Neural cell (in vitro differentiated cells): ENCODE results near the gene TSFM. TPM values are rescaled to one million over a fixed set of nuclear protein-coding genes. Genes with fewer than 3 reads are reported as not detected.

Experiments used
- H2AFZ ChIP-seq: fragments of 200-600, 300-800 bp; sonication (generic), shearing (Covaris generic); 2 replicates; pipeline ENCODE4 v1.6.0; 2014; ENCODE audit warnings: low read depth, mild to moderate bottlenecking, antibody characterized with exemption, low read length, moderate library complexity
- H3F3A ChIP-seq: fragments of 200-600 bp; shearing (Covaris generic); 2 replicates; pipeline ENCODE4 v1.6.1; 2016; ENCODE audit warnings: mild to moderate bottlenecking, moderate library complexity, mixed read lengths, antibody characterized with exemption, low read length; ENCODE audit not compliant: insufficient read depth, poor library complexity, severe bottlenecking
- H3K27ac ChIP-seq: fragments of 200-600, 300-800 bp; sonication (generic), shearing (Covaris generic); 2 replicates; pipeline ENCODE4 v1.5.1; 2014; ENCODE audit warnings: mild to moderate bottlenecking, low read length, moderate library complexity
- H3K27me3 ChIP-seq: fragments of 300-800, 200-600 bp; sonication (generic), shearing (Covaris generic); 2 replicates; pipeline ENCODE4 v1.6.0; 2014; ENCODE audit warnings: mild to moderate bottlenecking, low read depth, low read length, moderate library complexity; ENCODE audit not compliant: insufficient read depth
- H3K36me3 ChIP-seq: fragments of 300-800, 200-600 bp; sonication (generic), shearing (Covaris generic); 2 replicates; pipeline ENCODE4 v1.5.1; 2014; ENCODE audit warnings: mild to moderate bottlenecking, antibody characterized with exemption, low read length, moderate library complexity; ENCODE audit not compliant: insufficient read depth
- H3K4me2 ChIP-seq: fragments of 300-800, 200-600 bp; sonication (generic), shearing (Covaris generic); 2 replicates; pipeline ENCODE4 v1.6.0; 2014; ENCODE audit warnings: mild to moderate bottlenecking, low read length
- H3K4me3 ChIP-seq: fragments of 300-800, 200-600 bp; sonication (generic), shearing (Covaris generic); 2 replicates; pipeline ENCODE4 v1.5.1; 2014; ENCODE audit warnings: mild to moderate bottlenecking, low read length, moderate library complexity
- H3K79me2 ChIP-seq: fragments of 200-600 bp; shearing (Covaris generic); replicated peaks from 2 replicates; pipeline ENCODE4 v1.6.0; 2014; ENCODE audit warnings: mild to moderate bottlenecking, low read length, moderate library complexity; ENCODE audit not compliant: insufficient read depth
- H3K9ac ChIP-seq: fragments of 300-800, 200-600 bp; sonication (generic), shearing (Covaris generic); 2 replicates; pipeline ENCODE4 v1.6.1; 2016; ENCODE audit warnings: mild to moderate bottlenecking, low read length, mixed read lengths
- H3K9me2 ChIP-seq: fragments of 200-600 bp; shearing (Covaris generic); 2 replicates; pipeline ENCODE4 v1.6.1; 2016; ENCODE audit warnings: mild to moderate bottlenecking, low read length, mixed read lengths; ENCODE audit not compliant: insufficient read depth
- H3K9me3 ChIP-seq: fragments of 200-600, 300-800 bp; sonication (generic), shearing (Covaris generic); 2 replicates; pipeline ENCODE4 v1.6.1; 2016; ENCODE audit warnings: mild to moderate bottlenecking, mixed run types, low read length, moderate library complexity, mixed read lengths
- H4K20me1 ChIP-seq: fragments of 200-600 bp; shearing (Covaris generic); 2 replicates; pipeline ENCODE4 v1.6.1; 2016; ENCODE audit warnings: mild to moderate bottlenecking, mixed run types; ENCODE audit not compliant: insufficient read depth
- EP300 ChIP-seq: fragments of 450-650 bp; conservative IDR thresholded peaks from 2 replicates; pipeline ENCODE4 v1.6.1; 2014; ENCODE audit warnings: antibody characterized with exemption, mild to moderate bottlenecking, moderate library complexity; ENCODE audit not compliant: poor library complexity, severe bottlenecking
- EZH2 ChIP-seq: fragments of 200-600, 300-800 bp; shearing (Covaris generic), sonication (generic); IDR thresholded peaks from 2 replicates; pipeline ENCODE4 v1.6.1; 2014; ENCODE audit warnings: antibody characterized with exemption, low read length, borderline replicate concordance, mild to moderate bottlenecking; ENCODE audit not compliant: insufficient read depth, poor library complexity, severe bottlenecking
- MXI1 ChIP-seq: fragments of 450-650 bp; conservative IDR thresholded peaks from 2 replicates; pipeline ENCODE4 v1.6.1; 2014; ENCODE audit warnings: antibody characterized with exemption, mild to moderate bottlenecking; ENCODE audit not compliant: poor library complexity, severe bottlenecking
- POLR2AphosphoS5 ChIP-seq: IDR thresholded peaks from 2 replicates; pipeline ENCODE4 v1.6.1; 2012
- RAD21 ChIP-seq: fragments of 450-650 bp; conservative IDR thresholded peaks from 2 replicates; pipeline ENCODE4 v1.6.1; 2014; ENCODE audit warnings: antibody characterized with exemption, mild to moderate bottlenecking, moderate library complexity
- SMC3 ChIP-seq: fragments of 450-650 bp; conservative IDR thresholded peaks from 2 replicates; pipeline ENCODE4 v1.6.1; 2014; ENCODE audit warnings: antibody characterized with exemption, mild to moderate bottlenecking, moderate library complexity; ENCODE audit not compliant: poor library complexity
- TAF1 ChIP-seq: IDR thresholded peaks from 2 replicates; pipeline ENCODE4 v1.6.1; 2012; ENCODE audit warnings: low read depth
- polyA plus RNA-seq: library from polyadenylated mRNA; depleted of rRNA; stranded (reverse); fragments of >200 nt; gene quantifications from 2 replicates; pipeline ENCODE4 v1.2.3, GENCODE V29; 2014
- TF ChIP-seq, protein P1 (sequence below): IDR thresholded peaks from 2 replicates; pipeline ENCODE4 v1.6.1; 2012; ENCODE audit warnings: borderline replicate concordance
- TF ChIP-seq, protein P2 (sequence below): fragments of 450-650 bp; IDR thresholded peaks from 2 replicates; pipeline ENCODE4 v1.5.1; 2014; ENCODE audit warnings: antibody characterized with exemption, mild to moderate bottlenecking, moderate library complexity; ENCODE audit not compliant: poor library complexity, severe bottlenecking

The TSFM gene
- polyA plus RNA-seq, 1 donor from 2014 or later = 37.8 TPM

DNA sequence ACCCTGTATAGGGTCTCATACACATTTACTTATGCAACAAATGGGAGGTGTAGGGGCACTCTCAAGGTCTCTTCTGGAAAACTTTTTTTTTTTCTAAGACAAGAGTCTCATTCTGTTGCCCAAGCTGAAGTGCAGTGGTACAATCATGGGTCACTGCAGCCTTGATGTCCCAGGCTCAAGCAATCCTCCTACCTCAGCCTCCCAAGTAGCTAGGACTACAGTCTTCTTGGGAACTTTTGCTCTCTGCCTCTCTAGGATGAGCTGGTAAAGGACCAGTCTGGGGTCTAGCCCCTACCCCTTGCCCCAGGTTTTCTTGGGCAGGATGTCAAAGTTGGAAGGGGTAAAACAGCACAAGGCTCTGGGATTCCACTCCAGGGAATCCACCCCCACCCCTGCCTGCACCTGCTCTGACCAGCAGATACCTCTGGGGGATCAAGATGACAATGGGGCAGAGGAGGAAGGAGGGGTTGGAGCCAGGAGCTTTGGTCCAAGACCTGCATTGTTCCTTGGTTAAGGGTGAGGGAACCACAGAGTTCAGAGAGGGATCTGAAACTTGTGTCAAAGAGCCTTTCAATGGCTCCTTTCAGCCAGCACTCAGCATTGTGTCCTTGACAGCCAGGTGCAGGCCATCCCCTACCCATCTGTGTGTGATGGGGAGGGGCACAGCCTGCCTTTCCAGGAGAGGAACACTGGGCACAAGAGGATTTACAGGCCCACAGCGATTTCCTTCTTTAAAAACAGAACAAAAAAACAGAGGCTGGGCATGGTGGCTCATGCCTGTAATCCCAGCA is 51.7 kb downstream of the TSFM start:
- no peaks in the 10 kb centered on the region for H3F3A ChIP-seq
- H3K79me2 ChIP-seq = peaks cover 82% of the 10 kb centered on the region
- no peak overlapping the region for H3K4me2 ChIP-seq
- no peak overlapping the region for H3K9ac ChIP-seq
- H2AFZ ChIP-seq = no peak overlapping the region
- no peak overlapping the region for H3K27ac ChIP-seq
- no peaks in the 10 kb centered on the region for H3K9me3 ChIP-seq
- TF ChIP-seq SMC3 (no peak), POLR2AphosphoS5 (no peak), EZH2 (no peak), EP300 (no peak), MXI1 (no peak), TAF1 (no peak), RAD21 (no peak)
- TF ChIP-seq, protein P1, sequence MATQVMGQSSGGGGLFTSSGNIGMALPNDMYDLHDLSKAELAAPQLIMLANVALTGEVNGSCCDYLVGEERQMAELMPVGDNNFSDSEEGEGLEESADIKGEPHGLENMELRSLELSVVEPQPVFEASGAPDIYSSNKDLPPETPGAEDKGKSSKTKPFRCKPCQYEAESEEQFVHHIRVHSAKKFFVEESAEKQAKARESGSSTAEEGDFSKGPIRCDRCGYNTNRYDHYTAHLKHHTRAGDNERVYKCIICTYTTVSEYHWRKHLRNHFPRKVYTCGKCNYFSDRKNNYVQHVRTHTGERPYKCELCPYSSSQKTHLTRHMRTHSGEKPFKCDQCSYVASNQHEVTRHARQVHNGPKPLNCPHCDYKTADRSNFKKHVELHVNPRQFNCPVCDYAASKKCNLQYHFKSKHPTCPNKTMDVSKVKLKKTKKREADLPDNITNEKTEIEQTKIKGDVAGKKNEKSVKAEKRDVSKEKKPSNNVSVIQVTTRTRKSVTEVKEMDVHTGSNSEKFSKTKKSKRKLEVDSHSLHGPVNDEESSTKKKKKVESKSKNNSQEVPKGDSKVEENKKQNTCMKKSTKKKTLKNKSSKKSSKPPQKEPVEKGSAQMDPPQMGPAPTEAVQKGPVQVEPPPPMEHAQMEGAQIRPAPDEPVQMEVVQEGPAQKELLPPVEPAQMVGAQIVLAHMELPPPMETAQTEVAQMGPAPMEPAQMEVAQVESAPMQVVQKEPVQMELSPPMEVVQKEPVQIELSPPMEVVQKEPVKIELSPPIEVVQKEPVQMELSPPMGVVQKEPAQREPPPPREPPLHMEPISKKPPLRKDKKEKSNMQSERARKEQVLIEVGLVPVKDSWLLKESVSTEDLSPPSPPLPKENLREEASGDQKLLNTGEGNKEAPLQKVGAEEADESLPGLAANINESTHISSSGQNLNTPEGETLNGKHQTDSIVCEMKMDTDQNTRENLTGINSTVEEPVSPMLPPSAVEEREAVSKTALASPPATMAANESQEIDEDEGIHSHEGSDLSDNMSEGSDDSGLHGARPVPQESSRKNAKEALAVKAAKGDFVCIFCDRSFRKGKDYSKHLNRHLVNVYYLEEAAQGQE = no peak
- TF ChIP-seq, protein P2, sequence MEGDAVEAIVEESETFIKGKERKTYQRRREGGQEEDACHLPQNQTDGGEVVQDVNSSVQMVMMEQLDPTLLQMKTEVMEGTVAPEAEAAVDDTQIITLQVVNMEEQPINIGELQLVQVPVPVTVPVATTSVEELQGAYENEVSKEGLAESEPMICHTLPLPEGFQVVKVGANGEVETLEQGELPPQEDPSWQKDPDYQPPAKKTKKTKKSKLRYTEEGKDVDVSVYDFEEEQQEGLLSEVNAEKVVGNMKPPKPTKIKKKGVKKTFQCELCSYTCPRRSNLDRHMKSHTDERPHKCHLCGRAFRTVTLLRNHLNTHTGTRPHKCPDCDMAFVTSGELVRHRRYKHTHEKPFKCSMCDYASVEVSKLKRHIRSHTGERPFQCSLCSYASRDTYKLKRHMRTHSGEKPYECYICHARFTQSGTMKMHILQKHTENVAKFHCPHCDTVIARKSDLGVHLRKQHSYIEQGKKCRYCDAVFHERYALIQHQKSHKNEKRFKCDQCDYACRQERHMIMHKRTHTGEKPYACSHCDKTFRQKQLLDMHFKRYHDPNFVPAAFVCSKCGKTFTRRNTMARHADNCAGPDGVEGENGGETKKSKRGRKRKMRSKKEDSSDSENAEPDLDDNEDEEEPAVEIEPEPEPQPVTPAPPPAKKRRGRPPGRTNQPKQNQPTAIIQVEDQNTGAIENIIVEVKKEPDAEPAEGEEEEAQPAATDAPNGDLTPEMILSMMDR = no peak
- peaks cover 15% of the 10 kb centered on the region for H4K20me1 ChIP-seq
- no peaks in the 10 kb centered on the region for H3K9me2 ChIP-seq
- H3K36me3 ChIP-seq = no peaks in the 10 kb centered on the region
- no peak overlapping the region for H3K4me3 ChIP-seq
- H3K27me3 ChIP-seq = no peaks in the 10 kb centered on the region

DNA sequence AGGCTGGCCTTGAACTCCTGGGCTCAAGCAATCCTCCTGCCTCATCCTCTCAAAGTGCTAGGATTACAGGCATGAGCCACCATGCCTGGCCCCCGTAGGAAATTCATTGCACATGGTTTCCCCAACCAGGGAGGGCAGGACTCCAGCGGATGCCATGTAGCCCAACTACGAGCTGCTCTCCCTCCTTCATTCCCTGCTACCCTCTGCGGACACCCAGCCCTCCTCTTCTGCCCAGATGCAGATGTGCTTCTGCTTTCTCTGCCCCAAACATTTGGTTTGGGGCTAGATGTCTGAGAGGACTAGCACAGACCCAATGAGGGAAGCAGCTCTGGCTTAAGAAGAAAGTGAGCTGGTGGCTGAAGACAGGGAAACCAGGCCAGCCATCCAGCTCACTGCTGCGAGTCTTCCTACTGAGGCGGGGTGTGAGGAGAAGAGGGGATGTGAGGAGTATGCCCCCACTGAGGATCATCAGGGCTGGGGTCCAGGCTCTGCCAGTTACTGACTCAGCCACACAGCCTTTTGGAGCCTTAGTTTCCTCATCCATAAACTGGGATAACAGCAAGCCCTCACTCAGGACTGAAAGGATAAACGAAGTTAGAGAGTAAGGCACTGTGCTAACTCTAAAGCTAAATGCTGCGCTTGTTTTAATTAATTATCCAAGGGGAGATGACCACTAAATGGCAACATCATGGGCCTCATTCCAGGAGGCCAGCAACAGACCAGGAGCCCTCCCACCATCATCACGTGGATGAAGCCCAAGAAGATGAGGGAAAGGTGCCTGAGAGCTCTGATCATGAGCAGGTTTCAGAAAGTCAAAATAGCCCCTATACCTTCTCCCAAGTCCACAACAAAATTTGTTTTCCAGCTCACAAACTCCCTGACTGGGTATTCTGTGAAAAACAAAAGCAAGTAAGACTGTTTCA is 53.0 kb downstream of the TSFM start:
- Histone ChIP-seq H4K20me1 (peaks cover 15% of the 10 kb centered on the region), H3F3A (no peaks in the 10 kb centered on the region), H3K4me3 (no peak overlapping the region), H3K36me3 (no peaks in the 10 kb centered on the region), H3K4me2 (no peak overlapping the region), H2AFZ (no peak overlapping the region), H3K9me3 (no peaks in the 10 kb centered on the region), H3K27me3 (no peaks in the 10 kb centered on the region), H3K27ac (no peak overlapping the region), H3K9ac (no peak overlapping the region), H3K79me2 (peaks cover 84% of the 10 kb centered on the region), H3K9me2 (no peaks in the 10 kb centered on the region)
- TF ChIP-seq EP300 (no peak), POLR2AphosphoS5 (no peak), EZH2 (no peak), TAF1 (no peak), RAD21 (no peak), SMC3 (no peak)
